Panc1 (cell line): ENCODE measurements around the gene PDE9A.

ENCODE experiments used
- CTCF ChIP-seq: fragments of 450-650 bp; IDR thresholded peaks from 2 replicates; pipeline ENCODE4 v1.5.1; 2017; ENCODE audit warnings: mild to moderate bottlenecking
- POLR2AphosphoS5 ChIP-seq: IDR thresholded peaks from 2 replicates; pipeline ENCODE4 v1.6.1; 2012; ENCODE audit warnings: mild to moderate bottlenecking, low read depth, low read length, moderate library complexity
- TF ChIP-seq, protein P1 (sequence below), 2 experiments: IDR thresholded peaks; 2 replicates each; pipeline ENCODE4 v1.6.1; 2011 to 2012; ENCODE audit warnings: low read depth in 2 of 2, control low read depth in 1 of 2, low read length in 1 of 2, mild to moderate bottlenecking in 1 of 2, moderate library complexity in 1 of 2; ENCODE audit not compliant: insufficient read depth in 1 of 2

DNA sequence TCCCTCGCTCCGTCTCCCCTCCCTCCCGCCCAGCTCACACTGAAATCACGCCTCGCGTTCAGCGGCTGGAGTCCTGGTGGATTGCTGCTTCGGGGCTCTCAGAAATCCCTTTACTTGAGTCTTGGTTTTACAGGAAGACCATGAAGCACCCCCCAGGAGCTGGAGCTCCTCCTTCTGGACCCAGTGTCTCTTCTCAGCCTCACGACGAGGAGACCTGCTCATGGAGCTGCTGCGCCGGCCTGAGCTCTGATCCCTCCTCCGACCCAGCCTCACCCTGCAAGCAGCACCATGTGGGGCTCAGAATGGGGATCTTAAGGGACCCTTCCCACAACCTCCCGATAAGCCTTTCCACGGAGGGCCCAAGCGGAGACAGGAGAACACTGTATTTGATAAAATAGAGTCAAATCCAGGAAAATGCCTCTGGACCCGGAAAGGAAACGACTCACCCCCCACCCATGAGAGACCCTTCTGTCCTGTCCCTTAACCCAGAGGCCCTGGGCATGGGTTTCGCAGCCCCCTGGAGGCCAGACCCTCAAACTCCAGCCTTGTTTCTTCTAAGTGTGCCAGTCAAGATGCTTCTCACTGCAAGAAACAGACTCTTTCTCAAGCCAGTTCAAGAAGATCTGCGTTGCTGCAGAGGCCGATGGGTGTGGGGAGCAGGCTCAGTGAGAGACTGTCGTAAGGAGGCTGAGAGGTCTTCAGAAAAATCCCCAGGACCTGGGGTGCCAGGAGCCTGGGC lies 26.1 kb downstream of the PDE9A start:
- TF ChIP-seq CTCF, result no peak
- TF ChIP-seq, protein P1, sequence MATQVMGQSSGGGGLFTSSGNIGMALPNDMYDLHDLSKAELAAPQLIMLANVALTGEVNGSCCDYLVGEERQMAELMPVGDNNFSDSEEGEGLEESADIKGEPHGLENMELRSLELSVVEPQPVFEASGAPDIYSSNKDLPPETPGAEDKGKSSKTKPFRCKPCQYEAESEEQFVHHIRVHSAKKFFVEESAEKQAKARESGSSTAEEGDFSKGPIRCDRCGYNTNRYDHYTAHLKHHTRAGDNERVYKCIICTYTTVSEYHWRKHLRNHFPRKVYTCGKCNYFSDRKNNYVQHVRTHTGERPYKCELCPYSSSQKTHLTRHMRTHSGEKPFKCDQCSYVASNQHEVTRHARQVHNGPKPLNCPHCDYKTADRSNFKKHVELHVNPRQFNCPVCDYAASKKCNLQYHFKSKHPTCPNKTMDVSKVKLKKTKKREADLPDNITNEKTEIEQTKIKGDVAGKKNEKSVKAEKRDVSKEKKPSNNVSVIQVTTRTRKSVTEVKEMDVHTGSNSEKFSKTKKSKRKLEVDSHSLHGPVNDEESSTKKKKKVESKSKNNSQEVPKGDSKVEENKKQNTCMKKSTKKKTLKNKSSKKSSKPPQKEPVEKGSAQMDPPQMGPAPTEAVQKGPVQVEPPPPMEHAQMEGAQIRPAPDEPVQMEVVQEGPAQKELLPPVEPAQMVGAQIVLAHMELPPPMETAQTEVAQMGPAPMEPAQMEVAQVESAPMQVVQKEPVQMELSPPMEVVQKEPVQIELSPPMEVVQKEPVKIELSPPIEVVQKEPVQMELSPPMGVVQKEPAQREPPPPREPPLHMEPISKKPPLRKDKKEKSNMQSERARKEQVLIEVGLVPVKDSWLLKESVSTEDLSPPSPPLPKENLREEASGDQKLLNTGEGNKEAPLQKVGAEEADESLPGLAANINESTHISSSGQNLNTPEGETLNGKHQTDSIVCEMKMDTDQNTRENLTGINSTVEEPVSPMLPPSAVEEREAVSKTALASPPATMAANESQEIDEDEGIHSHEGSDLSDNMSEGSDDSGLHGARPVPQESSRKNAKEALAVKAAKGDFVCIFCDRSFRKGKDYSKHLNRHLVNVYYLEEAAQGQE (IDR thresholded peaks at IDR 0.05; ENCODE audit: insufficient read depth in 1 of 2, low read depth in 2 of 2, low read length in 1 of 2), result no peak
- no peak for TF ChIP-seq POLR2AphosphoS5
